Neural cell (in vitro differentiated cells): ENCODE results near the gene SCN4B.

Source experiments
- EP300 ChIP-seq: fragments of 450-650 bp; conservative IDR thresholded peaks from 2 replicates; pipeline ENCODE4 v1.6.1; 2014; ENCODE audit warnings: antibody characterized with exemption, mild to moderate bottlenecking, moderate library complexity; ENCODE audit not compliant: poor library complexity, severe bottlenecking
- TAF1 ChIP-seq: IDR thresholded peaks from 2 replicates; pipeline ENCODE4 v1.6.1; 2012; ENCODE audit warnings: low read depth

DNA sequence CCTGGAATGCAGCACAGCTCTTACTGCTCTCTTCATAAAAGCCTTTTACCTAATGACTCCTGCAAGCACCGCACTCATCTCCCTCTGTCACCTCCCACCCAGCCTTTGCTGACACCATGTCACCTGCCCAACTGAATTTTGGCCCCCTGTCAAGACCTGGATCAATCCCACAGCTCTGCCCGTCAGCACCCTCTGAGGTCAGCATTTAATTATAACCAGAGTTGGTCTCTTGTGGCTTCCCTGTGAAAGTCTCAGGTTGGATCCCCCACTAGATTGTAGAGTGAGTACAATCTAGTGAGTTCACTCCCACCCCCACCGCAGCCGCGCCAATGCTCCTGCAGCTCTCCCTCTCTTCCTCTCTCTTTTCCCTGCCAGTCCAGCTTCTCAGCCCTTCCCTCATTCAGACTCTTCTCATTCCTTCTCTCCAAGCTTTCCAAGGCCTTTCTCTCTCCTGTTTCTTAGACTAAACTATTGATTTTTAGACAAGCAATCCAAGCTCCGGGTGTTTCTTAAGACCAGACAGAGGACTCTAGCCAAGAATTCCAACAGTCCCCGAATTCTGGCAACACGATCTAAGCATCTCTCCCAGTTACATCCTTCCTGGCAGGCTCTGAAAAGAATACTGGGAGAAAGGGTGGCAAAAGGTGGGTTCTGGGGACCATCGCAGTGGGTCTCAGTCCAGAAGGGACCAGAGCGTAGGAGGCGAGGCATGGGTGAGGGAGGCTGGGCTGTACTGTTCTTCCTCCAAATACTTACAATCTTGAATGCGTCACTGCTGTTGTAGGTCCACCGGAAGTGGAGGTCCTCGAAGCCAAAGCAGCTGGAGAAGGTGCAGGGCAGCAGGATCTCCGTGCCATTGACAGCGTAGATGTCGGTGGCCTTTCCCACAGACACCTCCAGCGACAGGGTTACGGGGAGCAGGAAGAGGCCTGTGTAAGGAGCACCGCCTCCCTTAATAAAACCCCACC lies 8.0 kb downstream of the SCN4B start:
- TF ChIP-seq EP300 = no peak
- no peak for TF ChIP-seq TAF1
